Spleen (tissue), 11 donors: Measurements from ENCODE around the gene OR52E1. TPM values are rescaled to one million over a fixed set of nuclear protein-coding genes. Genes with fewer than 3 reads are reported as not detected.

Experiments used
- DNase-seq: peaks from one replicate; pipeline ENCODE4 v3.0.0-alpha.2; 2020
- H3K27ac ChIP-seq, 8 donors: fragments of 200-600 bp; sonication (generic) in 7 of 8; 1 replicate in 4 of 8; 2 replicates in 4 of 8; pipeline versions ENCODE4 v1.5.0 to v1.8.0; 2016 to 2021; ENCODE audit warnings: inconsistent platforms in 4 of 8, mild to moderate bottlenecking in 4 of 8, moderate library complexity in 1 of 8
- H3K27me3 ChIP-seq, 7 donors: fragments of 200-600 bp; sonication (generic) in 6 of 7; replicated peaks in 1 of 7; 1 replicate in 4 of 7; 2 replicates in 3 of 7; pipeline versions ENCODE4 v1.5.0 to v1.8.0; 2016 to 2021; ENCODE audit warnings: inconsistent platforms in 3 of 7, mild to moderate bottlenecking in 1 of 7
- H3K36me3 ChIP-seq, 6 donors: fragments of 200-600 bp; sonication (generic) in 5 of 6; 1 replicate in 4 of 6; 2 replicates in 2 of 6; pipeline versions ENCODE4 v1.5.0 to v1.8.0; 2016 to 2021; ENCODE audit warnings: inconsistent platforms in 2 of 6
- H3K4me1 ChIP-seq, 6 donors: fragments of 200-600 bp; sonication (generic) in 5 of 6; 1 replicate in 3 of 6; 2 replicates in 3 of 6; pipeline versions ENCODE4 v1.5.0 to v1.8.0; 2016 to 2021; ENCODE audit warnings: inconsistent platforms in 3 of 6
- H3K4me3 ChIP-seq, 8 donors: fragments of 200-600 bp; sonication (generic) in 7 of 8; 1 replicate in 4 of 8; 2 replicates in 4 of 8; pipeline versions ENCODE4 v1.5.0 to v1.8.0; 2016 to 2021; ENCODE audit warnings: inconsistent platforms in 4 of 8, mild to moderate bottlenecking in 4 of 8, moderate library complexity in 2 of 8
- H3K9me3 ChIP-seq, 8 donors: fragments of 200-600 bp; sonication (generic) in 7 of 8; 1 replicate in 4 of 8; 2 replicates in 4 of 8; pipeline versions ENCODE4 v1.5.0 to v1.8.0; 2016 to 2021; ENCODE audit warnings: inconsistent platforms in 4 of 8
- POLR2A ChIP-seq, 3 donors: fragments of 450-650 bp; IDR thresholded peaks; one replicate each; pipeline ENCODE4 v1.5.1; 2017; ENCODE audit warnings: antibody characterized with exemption in 3 of 3, mild to moderate bottlenecking in 1 of 3
- POLR2AphosphoS5 ChIP-seq, 3 donors: sonication (generic); formaldehyde crosslinking; IDR thresholded peaks; one replicate each; pipeline ENCODE4 v1.5.1; 2017; ENCODE audit warnings: antibody characterized with exemption in 3 of 3
- WGBS, 5 donors: extraction: QIAGEN DNeasy Blood & Tissue Kit in 3 of 5; methylation state at CpG; one replicate each; pipeline versions ENCODE4 v1.1.5 to v1.1.7; 2013 to 2018; 5-methylcytosine and 5-hydroxymethylcytosine counted together
- intact Hi-C: fragments of 100-400 bp; cut with DNase I; formaldehyde crosslinking; loops from one replicate; pipeline ENCODE4 v1.15.0; 2023; ENCODE audit warnings: low total_unique reads
- polyA plus RNA-seq, 3 donors: library from polyadenylated mRNA; stranded (reverse); fragments of 200-250 nt; gene quantifications; one replicate each; pipeline ENCODE4 v1.2.1, GENCODE V29; 2013
- total RNA-seq, 7 donors: library from RNA; depleted of rRNA in 3 of 7; stranded (reverse); fragments of >200 nt in 3 of 7; fragmentation: NEBNext Ultra II Directional in 4 of 7; extraction: Animal tissue kit (Norgen Biotek cat#: 25700) in 4 of 7; gene quantifications; one replicate each; pipeline versions ENCODE4 v1.1.0 to v1.2.1, GENCODE V29; 2016 to 2021
- TF ChIP-seq, protein P1 (sequence below), 11 experiments: fragments of 200-600 bp in 7 of 11; fragments of 450-650 bp in 4 of 11; sonication (generic) in 4 of 11; IDR thresholded peaks in 8 of 11; conservative IDR thresholded peaks in 3 of 11; 1 replicate in 7 of 11; 2 replicates in 4 of 11; pipeline versions ENCODE4 v1.4.0 to v1.8.0; 2016 to 2021; ENCODE audit warnings: antibody characterized with exemption in 11 of 11, inconsistent platforms in 4 of 11, mild to moderate bottlenecking in 1 of 11
- donor health status: healthy with polysubstance abuse.
- donor health status: DM: no; HTN: no; CAD: no; lungs with moderate emphysema.
- donor health status: DM: no; HTN: no; CAD: no.
- donor health status: Bipolar disorder and iron deficiency.
- donor health status: healthy.
- donor health status: DM: no; HTN: no; CAD: no.
- donor health status: DM: yes; HTN: yes; CAD: no.

Gene OR52E1
- total and polyA plus RNA-seq, 10 donors, result not detected

DNA sequence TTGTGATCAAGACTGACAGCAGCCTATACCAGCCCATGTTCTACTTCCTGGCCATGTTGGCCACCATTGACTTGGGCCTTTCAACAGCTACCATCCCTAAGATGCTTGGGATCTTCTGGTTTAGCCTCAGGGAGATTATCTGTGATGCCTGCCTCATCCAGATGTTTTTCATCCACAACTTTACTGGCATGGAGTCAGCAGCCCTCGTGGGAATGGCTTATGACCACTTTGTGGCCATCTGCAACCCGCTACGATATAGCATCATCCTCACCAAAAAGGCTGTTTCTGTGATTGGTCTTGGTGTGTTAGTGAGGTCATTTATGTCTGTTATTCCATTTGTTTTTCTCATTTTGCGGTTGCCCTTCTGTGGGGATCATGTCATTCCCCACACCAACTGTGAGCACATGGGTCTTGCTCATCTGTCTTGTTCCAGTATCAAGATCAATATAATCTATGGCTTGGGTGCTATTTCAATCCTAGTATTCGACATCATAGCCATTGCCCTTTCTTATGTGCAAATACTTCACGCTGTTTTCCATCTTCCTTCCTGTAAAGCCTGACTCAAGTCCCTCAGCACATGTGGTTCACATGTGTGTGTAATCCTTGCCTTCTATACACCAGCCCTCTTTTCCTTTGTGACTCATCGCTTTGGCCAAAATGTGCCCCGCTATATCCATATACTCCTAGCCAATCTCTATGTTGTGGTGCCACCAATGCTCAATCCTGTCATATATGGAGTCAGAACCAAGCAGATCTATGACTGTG lies 23.6 kb downstream of the OR52E1 start:
- no peak for DNase-seq
- WGBS, 5 donors, result 79 to 88% (median 84%) methylated on average over 8 of the region's 8 CpGs
- no peak overlapping the region for H3K4me3 ChIP-seq
- no peaks in the 10 kb centered on the region for H3K27me3 ChIP-seq
- H3K9me3 ChIP-seq, result no peaks in the 10 kb centered on the region
- H3K36me3 ChIP-seq, result no peaks in the 10 kb centered on the region
- no peaks in the 10 kb centered on the region for H3K4me1 ChIP-seq
- no peak overlapping the region for H3K27ac ChIP-seq
- intact Hi-C loops, result no loop called here
- TF ChIP-seq POLR2AphosphoS5 (IDR thresholded peaks at IDR 0.05) (no peak), POLR2A (IDR thresholded peaks at IDR 0.05) (no peak)
- TF ChIP-seq, protein P1, sequence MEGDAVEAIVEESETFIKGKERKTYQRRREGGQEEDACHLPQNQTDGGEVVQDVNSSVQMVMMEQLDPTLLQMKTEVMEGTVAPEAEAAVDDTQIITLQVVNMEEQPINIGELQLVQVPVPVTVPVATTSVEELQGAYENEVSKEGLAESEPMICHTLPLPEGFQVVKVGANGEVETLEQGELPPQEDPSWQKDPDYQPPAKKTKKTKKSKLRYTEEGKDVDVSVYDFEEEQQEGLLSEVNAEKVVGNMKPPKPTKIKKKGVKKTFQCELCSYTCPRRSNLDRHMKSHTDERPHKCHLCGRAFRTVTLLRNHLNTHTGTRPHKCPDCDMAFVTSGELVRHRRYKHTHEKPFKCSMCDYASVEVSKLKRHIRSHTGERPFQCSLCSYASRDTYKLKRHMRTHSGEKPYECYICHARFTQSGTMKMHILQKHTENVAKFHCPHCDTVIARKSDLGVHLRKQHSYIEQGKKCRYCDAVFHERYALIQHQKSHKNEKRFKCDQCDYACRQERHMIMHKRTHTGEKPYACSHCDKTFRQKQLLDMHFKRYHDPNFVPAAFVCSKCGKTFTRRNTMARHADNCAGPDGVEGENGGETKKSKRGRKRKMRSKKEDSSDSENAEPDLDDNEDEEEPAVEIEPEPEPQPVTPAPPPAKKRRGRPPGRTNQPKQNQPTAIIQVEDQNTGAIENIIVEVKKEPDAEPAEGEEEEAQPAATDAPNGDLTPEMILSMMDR (IDR thresholded peaks at IDR 0.05 in 8 of 11, conservative IDR thresholded peaks at IDR 0.05 in 3 of 11), result no peak

DNA sequence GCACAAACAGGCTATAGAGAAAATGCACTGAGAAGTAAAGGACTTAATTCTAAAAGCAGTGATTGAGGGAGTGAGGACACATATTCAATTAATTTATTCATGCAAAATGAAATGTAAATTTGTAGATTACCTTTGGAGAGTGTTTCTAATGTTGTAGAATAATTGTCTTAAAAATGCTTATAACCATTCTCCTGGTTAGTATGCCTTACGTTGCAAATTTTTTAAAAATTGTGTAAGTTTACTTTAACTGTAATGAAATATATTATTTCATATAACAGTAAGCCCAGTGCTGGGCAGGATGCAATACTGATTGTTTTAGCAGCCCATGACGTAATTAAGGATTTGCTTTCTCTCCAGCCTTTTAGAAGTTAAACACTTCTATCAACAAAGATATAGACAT lies 26.6 kb downstream of the OR52E1 start:
- no peaks in the 10 kb centered on the region for H3K27me3 ChIP-seq
- H3K4me1 ChIP-seq, result no peaks in the 10 kb centered on the region
- TF ChIP-seq POLR2A (IDR thresholded peaks at IDR 0.05), result no peak
- TF ChIP-seq POLR2AphosphoS5 (IDR thresholded peaks at IDR 0.05), result no peak
- TF ChIP-seq, protein P1 (IDR thresholded peaks at IDR 0.05 in 8 of 11, conservative IDR thresholded peaks at IDR 0.05 in 3 of 11), result no peak
- H3K27ac ChIP-seq, result no peak overlapping the region
- 68 to 87% (median 85%) methylated on average over 2 of the region's 2 CpGs for WGBS, 5 donors
- DNase-seq, result no peak
- H3K4me3 ChIP-seq, result no peak overlapping the region
- no peaks in the 10 kb centered on the region for H3K9me3 ChIP-seq
- no peaks in the 10 kb centered on the region for H3K36me3 ChIP-seq
- intact Hi-C loops, result no loop called here

DNA sequence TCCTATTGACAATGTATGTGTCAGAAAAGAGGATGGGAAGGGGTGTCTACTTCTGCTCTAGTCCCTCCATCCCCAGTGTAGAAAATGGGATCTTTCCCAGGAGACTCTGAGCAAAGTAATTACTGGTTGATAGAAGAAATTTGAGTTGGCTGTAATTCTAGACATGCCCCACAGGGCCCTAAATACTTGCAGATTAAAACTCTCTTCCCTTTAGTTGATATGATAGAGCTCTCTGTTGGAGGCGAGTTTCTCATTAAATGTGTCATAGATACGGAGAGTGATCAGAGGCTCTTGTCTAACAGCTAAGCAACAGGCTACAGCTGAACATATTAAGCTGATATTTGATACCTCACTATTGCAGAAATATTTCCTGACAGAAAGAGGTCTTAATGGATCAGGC lies 32.9 kb downstream of the OR52E1 start:
- TF ChIP-seq POLR2A (IDR thresholded peaks at IDR 0.05) (no peak), POLR2AphosphoS5 (IDR thresholded peaks at IDR 0.05) (no peak)
- TF ChIP-seq, protein P1 (IDR thresholded peaks at IDR 0.05 in 8 of 11, conservative IDR thresholded peaks at IDR 0.05 in 3 of 11), result no peak
- no peak overlapping the region for H3K27ac ChIP-seq
- intact Hi-C loops, result no loop called here
- H3K9me3 ChIP-seq, result no peaks in the 10 kb centered on the region
- H3K27me3 ChIP-seq, result no peaks in the 10 kb centered on the region
- DNase-seq, result no peak
- 59 to 87% (median 75%) methylated on average over 2 of the region's 2 CpGs for WGBS, 5 donors
- H3K4me3 ChIP-seq, result no peak overlapping the region
- no peaks in the 10 kb centered on the region for H3K4me1 ChIP-seq
- H3K36me3 ChIP-seq, result no peaks in the 10 kb centered on the region

DNA sequence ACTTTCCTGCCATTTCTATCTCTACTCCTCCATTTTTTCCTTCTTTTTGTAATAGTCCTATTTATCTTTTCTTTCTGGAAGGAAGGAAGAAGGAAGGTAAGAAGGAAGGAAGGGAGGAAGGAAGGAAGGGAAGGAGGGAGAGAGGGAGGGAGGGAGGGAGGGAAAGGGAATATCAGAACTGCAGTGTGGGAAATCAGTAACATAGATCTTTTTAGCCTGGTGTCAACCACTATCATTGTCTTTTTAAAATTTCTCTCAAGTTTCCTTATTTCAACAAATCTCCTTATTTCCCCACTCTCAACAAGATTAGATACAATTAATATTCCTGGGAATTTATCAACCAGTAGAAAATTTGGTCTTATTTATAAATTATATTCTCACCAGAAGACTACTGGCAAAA lies 33.7 kb downstream of the OR52E1 start:
- no peaks in the 10 kb centered on the region for H3K27me3 ChIP-seq
- no peaks in the 10 kb centered on the region for H3K36me3 ChIP-seq
- H3K27ac ChIP-seq, result no peak overlapping the region
- no peaks in the 10 kb centered on the region for H3K9me3 ChIP-seq
- no peaks in the 10 kb centered on the region for H3K4me1 ChIP-seq
- TF ChIP-seq POLR2AphosphoS5 (IDR thresholded peaks at IDR 0.05), result no peak
- TF ChIP-seq, protein P1 (IDR thresholded peaks at IDR 0.05 in 8 of 11, conservative IDR thresholded peaks at IDR 0.05 in 3 of 11), result no peak
- TF ChIP-seq POLR2A (IDR thresholded peaks at IDR 0.05), result no peak
- no peak overlapping the region for H3K4me3 ChIP-seq
- no peak for DNase-seq
- intact Hi-C loops, result no loop called here
